WTC11 (cell line): Measurements from ENCODE around the gene SERPINA4.

Experiments
- CREM ChIP-seq: sonication (generic); formaldehyde crosslinking; IDR thresholded peaks from 2 replicates; pipeline ENCODE4 v1.8.1; 2022; ENCODE audit warnings: mild to moderate bottlenecking, missing genetic modification reagents, moderate library complexity
- CTCF ChIP-seq: fragments of 200-600 bp; IDR thresholded peaks from 2 replicates; pipeline ENCODE4 v1.8.0; 2022; ENCODE audit warnings: antibody characterized with exemption
- SMAD4 ChIP-seq: sonication (generic); formaldehyde crosslinking; IDR thresholded peaks from 2 replicates; pipeline ENCODE4 v1.8.0; 2022; ENCODE audit warnings: mild to moderate bottlenecking, missing genetic modification reagents
- ZNF138 ChIP-seq: sonication (generic); formaldehyde crosslinking; conservative IDR thresholded peaks from 2 replicates; pipeline ENCODE4 v1.8.1; 2022; ENCODE audit warnings: mild to moderate bottlenecking, moderate library complexity, missing genetic modification reagents

- TF ChIP-seq SMAD4 (no peak), CTCF (no peak), CREM (CRISPR knock-in tag) (no peak), ZNF138 (CRISPR knock-in tag) (no peak)
These were observed 52.7 kb downstream of the SERPINA4 start for GRCh38 chr14:94613720-94614644.
